ENCODE results near the gene AP3S1. TPM values are rescaled to one million over a fixed set of nuclear protein-coding genes. Genes with fewer than 3 reads are reported as not detected.

Gene AP3S1
- total RNA-seq, 2 experiments from 2014 or later, result 33.2 to 33.6 TPM

- intact Hi-C loops (cut with DNase I, micrococcal nuclease), result loop anchor here in 1 of 2 experiments (10.0 kb wide), 1 partner anchor 302 kb away; the partner anchor contains the start of gene FEM1C
- H3K9me3 Mint-ChIP-seq, result no peaks in the 10 kb centered on the region
- Histone ChIP-seq H3K27ac (ENCODE audit: low read depth in 1 of 2, low read length in 2 of 2) (no peak overlapping the region), H3K27me3 (ENCODE audit: control insufficient read depth in 1 of 2, insufficient read depth in 2 of 2, low read length in 2 of 2) (no peaks in the 10 kb centered on the region), H3K4me3 (ENCODE audit: low read length) (no peak overlapping the region), H3K36me3 (ENCODE audit: insufficient read depth, low read length) (no peaks in the 10 kb centered on the region), H3K9me3 (ENCODE audit: control insufficient read depth in 1 of 2, insufficient read depth in 1 of 2, low read length in 2 of 2) (no peaks in the 10 kb centered on the region), H3K4me1 (ENCODE audit: insufficient read depth, low read length) (peaks cover 7% of the 10 kb centered on the region)
- no peak overlapping the region for H3K4me3 Mint-ChIP-seq
- TF ChIP-seq CTCF (IDR thresholded peaks at IDR 0.05), result no peak
- ChIA-PET CTCF (no interaction called here), POLR2A (no interaction called here)
- DNase-seq (no peak), ATAC-seq (ENCODE audit: poor library complexity) (no peak)
- no peaks in the 10 kb centered on the region for H3K27me3 Mint-ChIP-seq
- peaks cover 48% of the 10 kb centered on the region for H3K4me1 Mint-ChIP-seq (ENCODE audit: low read depth)
- peaks cover 4% of the 10 kb centered on the region for H3K36me3 Mint-ChIP-seq (ENCODE audit: low read depth)
- H3K27ac Mint-ChIP-seq, result no peak overlapping the region
These were observed 5.6 kb downstream of the AP3S1 start for GRCh38 chr5:115847290-115847689.

- ATAC-seq (ENCODE audit: poor library complexity) (no peak), DNase-seq (no peak)
- Histone ChIP-seq H3K4me3 (ENCODE audit: low read length) (no peak overlapping the region), H3K27ac (ENCODE audit: low read depth in 1 of 2, low read length in 2 of 2) (no peak overlapping the region), H3K9me3 (ENCODE audit: control insufficient read depth in 1 of 2, insufficient read depth in 1 of 2, low read length in 2 of 2) (no peaks in the 10 kb centered on the region), H3K4me1 (ENCODE audit: insufficient read depth, low read length) (no peaks in the 10 kb centered on the region), H3K36me3 (ENCODE audit: insufficient read depth, low read length) (no peaks in the 10 kb centered on the region), H3K27me3 (ENCODE audit: control insufficient read depth in 1 of 2, insufficient read depth in 2 of 2, low read length in 2 of 2) (no peaks in the 10 kb centered on the region)
- Mint-ChIP-seq H3K27ac (no peak overlapping the region), H3K9me3 (no peaks in the 10 kb centered on the region), H3K27me3 (no peaks in the 10 kb centered on the region), H3K36me3 (ENCODE audit: low read depth) (peaks cover 11% of the 10 kb centered on the region), H3K4me3 (no peak overlapping the region), H3K4me1 (ENCODE audit: low read depth) (peaks cover 36% of the 10 kb centered on the region)
- intact Hi-C loops (cut with DNase I, micrococcal nuclease), result loop anchor here in 1 of 2 experiments (10.0 kb wide), 1 partner anchor 305 kb away; the partner anchor contains the start of gene FEM1C
- POLR2A ChIA-PET, result no interaction called here
- TF ChIP-seq CTCF (IDR thresholded peaks at IDR 0.05), result no peak
- CTCF ChIA-PET, result no interaction called here
These were observed 7.6 kb downstream of the AP3S1 start for GRCh38 chr5:115849258-115849798.

GRCh38 chr5:115850744-115851416 lies 9.1 kb downstream of the AP3S1 start:
- no peak for TF ChIP-seq CTCF (IDR thresholded peaks at IDR 0.05)
- peaks cover 13% of the 10 kb centered on the region for H3K36me3 Mint-ChIP-seq (ENCODE audit: low read depth)
- intact Hi-C loops (cut with DNase I, micrococcal nuclease), result no loop called here
- ATAC-seq (ENCODE audit: poor library complexity) (no peak), DNase-seq (no peak)
- H3K4me3 ChIP-seq (ENCODE audit: low read length), result no peak overlapping the region
- no peaks in the 10 kb centered on the region for H3K27me3 Mint-ChIP-seq
- H3K27ac ChIP-seq (ENCODE audit: low read depth in 1 of 2, low read length in 2 of 2), result no peak overlapping the region
- peaks cover 24% of the 10 kb centered on the region for H3K4me1 Mint-ChIP-seq (ENCODE audit: low read depth)
- no peak overlapping the region for H3K4me3 Mint-ChIP-seq
- no peaks in the 10 kb centered on the region for H3K27me3 ChIP-seq (ENCODE audit: control insufficient read depth in 1 of 2, insufficient read depth in 2 of 2, low read length in 2 of 2)
- POLR2A ChIA-PET, result no interaction called here
- no peak overlapping the region for H3K27ac Mint-ChIP-seq
- no peaks in the 10 kb centered on the region for H3K9me3 Mint-ChIP-seq
- H3K36me3 ChIP-seq (ENCODE audit: insufficient read depth, low read length), result no peaks in the 10 kb centered on the region
- H3K9me3 ChIP-seq (ENCODE audit: control insufficient read depth in 1 of 2, insufficient read depth in 1 of 2, low read length in 2 of 2), result no peaks in the 10 kb centered on the region
- H3K4me1 ChIP-seq (ENCODE audit: insufficient read depth, low read length), result no peaks in the 10 kb centered on the region
- CTCF ChIA-PET, result no interaction called here

All from CD4-positive, alpha-beta T cell (primary cell).